HG03520 (cell line): ENCODE results near the gene FGD4.
"Not testable (repeated sequence)": the region's sequence is repeated elsewhere in the genome, so short reads cannot be mapped to it uniquely, and the experiment has no call there.

Experiments used
- ATAC-seq: cut with Tn5 transposase; IDR thresholded peaks from one replicate; pipeline ENCODE4 v1.9.1; 2021; ENCODE audit warnings: mild to moderate bottlenecking, moderate library complexity; ENCODE audit not compliant: unreplicated experiment

The FGD4 gene

DNA sequence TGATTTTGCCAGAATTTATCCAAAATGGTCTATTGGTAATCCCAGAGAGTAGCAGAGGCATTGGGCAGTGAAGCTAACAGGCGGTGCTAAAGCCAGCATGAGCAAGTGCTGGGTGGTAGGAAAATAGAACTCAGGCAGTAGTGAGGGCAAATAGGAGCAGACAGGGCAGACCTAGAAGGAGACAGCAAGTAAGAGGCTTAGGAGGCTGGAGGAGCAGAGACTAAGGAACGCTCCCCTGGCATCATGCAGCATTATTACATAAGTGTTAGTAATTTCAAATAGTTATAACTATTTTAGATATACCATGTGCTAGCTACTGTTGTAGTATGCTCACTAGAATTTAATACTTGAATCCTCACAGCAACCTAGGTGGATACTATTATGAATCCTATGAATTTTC is 151.7 kb downstream of the FGD4 start:
- ATAC-seq = no peak

- peak; percentile 99 for ATAC-seq
These were observed 159.5 kb downstream of the FGD4 start for GRCh38 chr12:32558903-32559302.

GRCh38 chr12:32559434-32559833 is 160.1 kb downstream of the FGD4 start:
- ATAC-seq = no peak

- ATAC-seq = no peak
These were observed 161.2 kb downstream of the FGD4 start for GRCh38 chr12:32560520-32560919.

GRCh38 chr12:32561931-32562341 is 162.6 kb downstream of the FGD4 start:
- ATAC-seq = no peak

DNA sequence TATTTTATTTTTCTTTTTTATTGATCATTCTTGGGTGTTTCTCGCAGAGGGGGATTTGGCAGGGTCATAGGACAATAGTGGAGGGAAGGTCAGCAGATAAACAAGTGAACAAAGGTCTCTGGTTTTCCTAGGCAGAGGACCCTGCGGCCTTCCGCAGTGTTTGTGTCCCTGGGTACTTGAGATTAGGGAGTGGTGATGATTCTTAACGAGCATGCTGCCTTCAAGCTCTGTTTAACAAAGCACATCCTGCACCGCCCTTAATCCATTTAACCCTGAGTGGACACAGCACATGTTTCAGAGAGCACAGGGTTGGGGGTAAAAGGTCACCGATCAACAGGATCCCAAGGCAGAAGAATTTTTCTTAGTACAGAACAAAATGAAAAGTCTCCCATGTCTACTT is 163.1 kb downstream of the FGD4 start:
- not testable (repeated sequence) for ATAC-seq

- no peak for ATAC-seq
These were observed 167.4 kb downstream of the FGD4 start for GRCh38 chr12:32566663-32567295.

DNA sequence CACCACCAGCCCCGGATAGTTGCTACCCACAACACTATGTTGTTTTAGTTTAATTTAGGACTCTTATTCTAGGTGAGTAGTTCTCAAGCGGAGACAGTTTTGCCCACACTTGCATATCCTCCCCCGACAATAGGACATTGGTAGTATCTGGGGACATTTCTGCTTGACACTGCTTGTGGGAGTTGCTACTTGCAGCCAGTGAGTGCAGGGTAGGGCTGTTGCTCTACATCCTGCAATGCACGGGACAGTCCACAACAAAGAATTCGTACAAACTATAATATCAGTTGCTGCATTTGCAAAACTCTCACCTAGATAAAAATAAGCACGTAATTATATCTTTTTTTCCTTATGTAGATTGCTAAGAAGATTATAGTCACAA is 167.9 kb downstream of the FGD4 start:
- no peak for ATAC-seq

GRCh38 chr12:32568228-32568627 is 168.9 kb downstream of the FGD4 start:
- ATAC-seq = no peak

DNA sequence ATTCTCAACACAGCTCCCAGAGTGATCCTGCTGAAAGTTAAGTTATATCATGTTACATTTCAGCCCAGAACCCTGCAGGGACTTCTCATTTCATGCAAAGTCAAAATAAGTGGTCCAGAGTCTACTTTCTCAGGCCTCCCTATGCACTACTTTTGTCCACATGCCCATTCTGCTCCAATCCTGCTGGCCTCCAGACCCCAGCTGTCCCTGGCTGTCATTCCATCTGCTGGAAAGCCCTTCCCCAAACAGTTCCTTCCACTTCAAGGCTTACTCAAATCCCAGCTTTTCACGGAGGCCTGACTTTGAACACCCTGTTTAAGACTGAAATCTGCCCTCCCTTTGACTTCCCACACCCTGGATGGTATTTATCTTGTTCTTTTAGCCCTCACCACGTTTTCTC is 169.9 kb downstream of the FGD4 start:
- no peak for ATAC-seq

- ATAC-seq = no peak
These were observed 175.2 kb downstream of the FGD4 start for GRCh38 chr12:32574585-32574984.

DNA sequence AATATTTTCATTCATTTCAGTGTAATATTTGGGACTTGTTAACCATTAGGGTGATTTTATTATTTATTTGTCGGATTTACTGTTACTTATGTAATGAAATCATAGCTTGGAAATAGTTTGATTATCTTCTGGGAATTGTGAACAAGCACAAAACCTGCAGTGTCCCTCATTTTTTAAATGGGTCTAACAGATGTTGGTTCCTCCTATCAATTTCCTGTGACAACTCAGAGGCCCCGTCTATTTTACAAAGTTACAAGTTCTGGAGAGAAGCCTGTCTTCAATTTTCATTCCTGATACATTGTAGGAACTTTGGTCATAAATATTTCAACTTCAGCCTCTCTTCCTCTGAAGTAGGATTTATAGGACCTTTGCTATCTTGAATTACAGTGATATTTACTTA is 178.0 kb downstream of the FGD4 start:
- no peak for ATAC-seq

DNA sequence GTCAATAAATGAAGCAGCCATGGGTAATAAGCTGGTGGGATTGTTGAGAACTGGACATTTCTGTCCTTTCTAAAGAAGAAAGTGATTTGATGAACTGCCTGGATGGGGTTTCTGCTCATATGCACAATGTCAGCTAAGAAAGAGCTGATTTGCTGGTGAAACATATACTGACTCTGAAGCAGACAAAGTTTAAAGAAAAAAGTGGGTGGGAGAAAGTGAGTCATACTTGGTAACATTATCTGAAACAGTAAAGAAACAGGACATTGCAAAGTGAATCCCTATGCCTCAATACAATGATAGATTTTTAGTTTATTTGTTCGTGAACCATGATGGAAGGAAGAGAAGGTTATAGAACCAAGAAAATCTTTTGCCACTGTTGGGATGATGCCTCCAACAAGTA is 184.2 kb downstream of the FGD4 start:
- no peak for ATAC-seq

DNA sequence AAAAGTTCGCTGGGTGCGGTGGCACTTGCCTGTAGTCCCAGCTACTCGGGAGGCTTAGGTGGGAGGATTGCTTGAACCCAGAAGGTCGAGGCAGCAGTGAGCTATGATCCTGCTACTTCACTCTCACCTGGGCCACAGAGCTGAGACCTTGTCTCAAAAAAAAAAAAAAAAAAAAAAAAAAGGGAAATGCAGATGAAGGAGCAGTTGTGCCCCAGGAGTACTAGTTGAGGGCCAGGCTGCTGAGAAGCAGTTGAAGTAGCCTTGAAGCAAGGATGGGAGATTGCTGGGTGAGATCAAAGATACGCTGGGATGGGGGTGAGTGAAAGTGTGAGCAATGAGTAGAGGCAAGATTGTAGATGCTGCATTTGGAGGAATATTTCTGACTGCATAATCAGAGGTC is 186.3 kb downstream of the FGD4 start:
- ATAC-seq = no peak

GRCh38 chr12:32586390-32586789 is 187.0 kb downstream of the FGD4 start:
- ATAC-seq = no peak

DNA sequence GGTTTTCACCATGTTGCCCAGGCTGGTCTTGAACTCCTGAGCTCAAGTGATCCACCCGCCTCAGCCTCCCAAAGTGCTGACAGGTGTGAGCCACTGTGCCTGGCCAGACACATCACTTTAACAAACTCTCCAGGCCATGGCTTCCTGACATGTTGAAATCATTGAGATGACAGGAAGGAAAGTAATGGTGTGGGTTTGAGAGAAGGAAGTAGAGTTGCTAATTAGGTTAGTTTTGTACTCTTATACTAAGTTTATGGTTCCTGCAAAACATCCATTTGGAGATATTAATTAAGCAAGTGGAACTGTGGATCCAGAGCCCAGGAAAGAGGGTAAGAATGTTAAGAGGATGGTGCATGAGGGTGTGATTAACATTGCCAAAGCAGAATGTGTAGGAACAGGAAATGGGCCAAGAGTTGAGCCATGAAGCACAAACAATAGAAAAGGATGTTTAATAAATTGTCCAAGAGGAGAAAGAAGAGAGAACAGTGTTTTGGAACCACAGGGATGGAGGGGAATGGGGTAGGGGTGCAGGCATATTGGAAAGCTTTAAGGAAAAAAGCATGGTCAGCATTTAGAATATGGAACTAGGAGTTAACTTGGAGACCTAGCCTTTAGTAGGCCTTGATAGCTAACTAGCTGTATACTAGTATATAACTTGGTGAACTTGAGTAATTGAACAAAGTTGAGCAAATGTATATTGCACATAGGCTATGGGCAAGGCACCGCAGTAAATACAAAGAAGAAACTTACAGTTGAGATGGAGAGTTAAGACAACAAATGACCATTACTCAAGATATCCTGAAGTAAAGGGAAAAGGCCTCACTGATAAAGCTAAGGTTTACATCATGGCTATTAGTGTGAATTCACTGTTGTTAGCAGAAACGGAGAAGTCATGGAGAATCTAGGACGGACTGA is 188.5 kb downstream of the FGD4 start:
- ATAC-seq = no peak

GRCh38 chr12:32588604-32589003 is 189.2 kb downstream of the FGD4 start:
- no peak for ATAC-seq

DNA sequence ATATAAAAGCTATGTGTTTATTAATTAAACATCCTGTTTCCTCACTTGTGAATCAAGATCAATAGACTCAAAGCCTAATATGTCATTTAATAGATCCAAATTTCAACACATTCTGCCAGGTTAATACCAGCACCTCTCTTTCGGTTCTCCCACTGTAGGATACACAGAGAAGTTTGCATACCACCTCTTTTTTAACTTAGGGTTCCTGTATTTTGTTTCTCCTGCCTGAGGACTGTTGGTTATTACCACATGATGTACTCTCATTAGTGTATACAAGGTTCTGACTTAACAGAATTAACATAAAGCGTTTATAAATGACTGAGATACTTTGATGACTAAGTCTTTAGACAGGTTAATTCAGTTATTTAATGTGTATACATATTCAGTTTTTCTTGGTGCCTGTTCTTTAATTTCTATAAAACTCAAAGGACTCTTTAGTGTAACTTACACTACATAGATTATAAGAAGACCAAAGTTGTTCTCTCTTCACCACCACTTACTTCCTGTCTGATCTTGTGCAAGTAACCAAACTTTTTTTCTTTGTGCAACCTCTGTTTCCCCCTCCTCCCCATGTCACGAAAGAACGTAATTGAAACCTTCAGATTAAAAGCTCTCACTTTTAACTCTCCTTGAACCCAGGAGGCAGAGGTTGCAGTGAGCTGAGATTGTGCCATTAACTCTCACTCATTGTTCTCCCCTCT is 190.0 kb downstream of the FGD4 start:
- peak; percentile 56 for ATAC-seq

DNA sequence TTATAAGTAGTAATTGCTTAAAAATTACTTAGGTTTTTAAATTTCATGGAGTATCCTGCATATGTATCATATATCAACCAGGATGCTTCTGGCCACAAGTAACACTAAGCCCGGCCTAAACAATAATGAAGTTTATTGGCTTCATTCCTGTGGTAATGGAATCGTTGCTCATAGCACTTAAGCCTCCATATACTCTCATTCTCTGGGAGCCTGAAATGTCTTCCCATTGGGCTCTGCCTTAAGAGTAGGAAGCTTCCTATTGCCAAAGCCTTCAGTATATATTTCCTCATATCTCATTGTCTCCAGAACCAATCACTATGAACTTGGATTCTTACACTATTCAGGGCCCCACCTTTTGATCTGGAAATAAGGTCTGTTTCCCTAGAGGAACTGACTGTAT is 195.9 kb downstream of the FGD4 start:
- no peak for ATAC-seq

GRCh38 chr12:32596030-32596429 is 196.7 kb downstream of the FGD4 start:
- ATAC-seq = no peak

- no peak for ATAC-seq
These were observed 199.3 kb downstream of the FGD4 start for GRCh38 chr12:32598688-32599087.

DNA sequence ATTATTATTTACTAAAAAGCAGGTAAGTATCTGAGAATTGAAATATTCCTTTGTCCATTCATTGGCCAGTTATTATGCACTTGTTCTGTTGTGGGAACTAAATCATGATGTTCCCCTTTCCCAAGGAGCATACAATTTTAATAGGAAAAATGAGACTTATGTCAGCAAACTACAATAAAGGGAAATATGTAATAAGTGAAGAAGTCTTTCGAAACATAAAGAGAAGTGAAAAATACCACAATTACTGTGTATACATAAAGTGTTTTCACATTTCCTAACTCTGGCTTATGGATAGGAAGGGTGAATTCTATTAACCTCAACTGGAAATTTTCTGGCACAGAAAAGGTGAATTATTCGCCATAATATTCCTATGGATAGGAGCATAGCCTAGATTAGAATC is 201.3 kb downstream of the FGD4 start:
- ATAC-seq = no peak
